HG02798 (cell line): ENCODE data around the gene ARHGEF16.

ENCODE experiments used
- ATAC-seq: cut with Tn5 transposase; IDR thresholded peaks from one replicate; pipeline ENCODE4 v1.9.1; 2021; ENCODE audit warnings: mild to moderate bottlenecking; ENCODE audit not compliant: unreplicated experiment, poor library complexity

ARHGEF16 gene

DNA sequence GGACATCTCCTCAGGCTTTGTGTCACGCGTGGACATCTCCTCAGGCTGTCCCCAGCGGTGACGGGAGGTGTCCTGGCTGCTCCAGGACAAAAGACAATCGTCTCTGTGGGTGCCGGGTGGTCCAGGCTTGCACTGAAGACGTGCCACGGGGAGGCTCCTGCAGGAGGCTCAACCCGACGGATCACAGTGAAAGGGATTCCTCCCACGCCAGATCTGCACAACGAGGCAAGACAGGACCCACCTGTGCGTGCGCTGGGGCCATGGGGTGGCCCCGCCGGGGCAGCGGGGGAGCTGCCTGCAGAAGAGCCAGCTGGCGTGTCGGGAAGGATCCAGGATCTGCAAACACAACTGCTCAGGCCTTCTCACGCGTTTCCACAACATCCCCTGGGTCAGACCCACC lies 18.8 kb upstream of the ARHGEF16 start:
- no peak for ATAC-seq

GRCh38 chr1:3436451-3436850 lies 18.0 kb upstream of the ARHGEF16 start:
- no peak for ATAC-seq

DNA sequence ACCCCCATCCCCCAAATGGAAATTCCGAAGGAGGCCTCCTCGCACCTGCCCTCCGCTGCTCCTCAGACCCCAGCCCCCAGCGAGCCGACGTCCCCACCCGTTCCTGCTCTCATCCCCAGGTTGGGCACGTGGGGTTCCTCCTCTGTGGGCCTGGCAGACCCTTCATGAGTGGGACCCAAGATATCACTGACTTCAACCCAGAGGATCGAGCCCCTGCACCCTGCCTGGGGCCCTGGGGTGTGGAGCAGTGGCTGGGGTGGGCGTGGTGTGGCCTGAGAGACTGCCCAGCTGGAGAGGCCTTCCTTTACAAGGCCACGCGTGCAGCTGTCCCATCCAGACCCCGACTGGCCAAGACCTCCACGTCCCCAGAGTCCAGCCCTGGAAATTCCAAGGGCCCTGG lies 17.6 kb upstream of the ARHGEF16 start:
- ATAC-seq = no peak

DNA sequence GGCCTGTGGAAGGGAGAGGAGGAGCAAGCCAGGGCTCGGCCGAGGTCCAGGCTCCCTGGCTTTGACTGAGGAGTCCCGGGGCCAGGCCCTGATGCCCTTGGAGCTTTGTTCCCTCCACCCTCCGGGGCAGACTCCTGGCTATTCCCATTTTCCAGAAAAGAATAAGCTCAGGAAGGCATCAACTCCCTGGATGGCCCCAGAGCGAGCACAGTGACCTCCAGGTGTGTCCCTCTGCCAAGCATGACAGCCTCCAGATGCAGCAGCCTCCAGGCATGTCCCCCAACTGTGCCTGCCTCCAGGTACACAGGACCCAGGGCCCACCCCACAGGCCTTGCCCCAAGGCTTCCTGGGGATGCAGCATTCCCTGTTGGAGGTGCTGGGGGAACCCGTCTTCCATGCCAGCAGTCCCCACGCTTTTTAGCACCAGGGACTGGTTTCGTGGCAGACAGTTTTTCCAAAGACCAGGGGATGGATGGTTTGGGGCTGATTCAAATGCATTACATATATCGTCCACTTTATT lies 15.7 kb upstream of the ARHGEF16 start:
- no peak for ATAC-seq

- no peak for ATAC-seq
These were observed 14.8 kb upstream of the ARHGEF16 start for GRCh38 chr1:3439346-3440299.

DNA sequence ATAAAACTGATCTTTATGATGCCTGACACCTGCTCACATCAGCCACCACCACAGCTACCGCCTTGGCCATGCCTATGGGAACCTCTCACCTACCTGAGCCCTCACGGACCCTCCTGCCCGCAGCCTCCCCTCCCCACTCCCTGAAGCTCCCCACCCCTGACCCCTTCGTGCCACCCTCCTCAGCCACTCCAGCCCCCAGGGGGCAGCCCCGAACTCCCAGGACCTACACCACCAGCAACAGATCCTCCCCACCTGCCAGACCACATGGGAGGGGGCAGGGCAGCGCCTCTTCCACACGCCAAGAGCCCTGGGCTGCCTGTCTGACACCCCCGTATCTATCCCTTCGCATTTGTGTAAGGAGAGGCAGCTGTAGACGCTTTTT lies 14.2 kb upstream of the ARHGEF16 start:
- ATAC-seq = no peak

DNA sequence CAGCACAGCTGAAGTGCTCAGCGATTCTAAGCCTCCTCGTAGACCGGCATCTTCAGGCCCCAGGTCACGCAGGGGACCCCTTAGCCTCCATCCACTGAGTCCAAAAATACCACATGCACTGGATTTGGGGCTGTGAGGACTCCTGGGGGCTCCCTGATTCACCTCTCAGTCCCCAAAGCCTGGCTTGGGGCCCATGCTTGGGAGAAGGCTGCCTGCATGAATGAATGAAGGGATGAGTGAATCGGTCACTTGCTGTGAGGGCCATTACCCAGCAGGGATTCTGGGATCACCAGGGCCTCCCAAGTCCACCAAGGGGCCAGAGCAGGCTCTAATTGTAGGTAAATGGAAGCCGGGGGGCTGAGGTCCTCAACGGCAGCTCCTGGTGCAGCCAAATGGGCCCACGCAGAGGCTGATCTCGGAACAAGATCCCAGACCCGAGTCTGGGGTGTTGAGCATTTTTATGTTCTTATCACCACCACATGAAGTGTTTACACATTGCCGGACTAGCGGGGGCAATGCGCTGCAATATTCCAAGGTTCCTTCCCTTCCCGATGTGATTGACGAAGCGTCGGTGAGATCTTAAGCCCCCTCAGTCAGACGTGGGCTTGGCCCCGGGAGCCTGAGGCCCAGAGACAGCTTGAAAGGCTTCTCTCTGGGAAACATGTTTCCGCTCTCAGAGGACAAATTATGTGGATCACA lies 13.6 kb upstream of the ARHGEF16 start:
- ATAC-seq = no peak

GRCh38 chr1:3441410-3441847 lies 13.0 kb upstream of the ARHGEF16 start:
- ATAC-seq = no peak

- ATAC-seq = no peak
These were observed 12.6 kb upstream of the ARHGEF16 start for GRCh38 chr1:3441880-3442279.

GRCh38 chr1:3442331-3442730 lies 12.1 kb upstream of the ARHGEF16 start:
- ATAC-seq = no peak

DNA sequence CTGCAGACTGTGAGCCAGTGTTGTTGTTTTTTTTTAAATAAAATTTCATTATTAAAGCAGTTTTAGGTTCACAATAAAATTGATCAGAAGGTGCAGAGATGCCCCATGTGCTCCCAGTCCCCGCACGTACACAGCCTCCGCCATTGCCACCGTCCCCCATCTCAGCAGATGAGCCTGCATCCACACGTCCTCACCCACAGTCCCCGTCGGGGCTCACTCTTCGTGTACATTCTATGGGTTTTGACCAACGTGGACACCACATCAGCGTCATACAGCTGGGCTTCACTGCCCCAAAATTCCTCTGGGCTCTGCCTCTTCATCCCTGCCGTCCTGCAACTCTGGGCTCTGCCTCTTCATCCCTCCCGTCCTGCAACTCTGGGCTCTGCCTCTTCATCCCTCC lies 11.6 kb upstream of the ARHGEF16 start:
- no peak for ATAC-seq

GRCh38 chr1:3443807-3444206 lies 10.7 kb upstream of the ARHGEF16 start:
- ATAC-seq = no peak

DNA sequence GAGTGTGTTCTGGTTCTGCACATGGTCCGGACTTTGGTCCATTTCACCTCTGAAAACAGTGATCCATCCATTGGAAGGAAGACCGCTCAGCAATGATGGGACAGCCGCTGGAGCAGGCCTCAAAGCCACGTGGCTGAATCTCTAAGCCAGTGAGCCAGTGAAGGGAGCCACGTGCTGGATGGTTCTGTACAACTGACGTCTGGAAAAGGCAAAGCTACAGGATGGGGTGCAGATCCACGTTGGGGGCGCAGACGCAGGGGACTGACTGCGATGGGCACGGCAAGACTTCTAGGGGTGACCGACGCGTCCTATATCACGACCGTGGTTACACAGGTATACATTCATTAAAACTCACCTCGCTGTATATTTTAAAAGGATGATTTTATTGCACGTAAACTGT lies 10.2 kb upstream of the ARHGEF16 start:
- no peak for ATAC-seq

DNA sequence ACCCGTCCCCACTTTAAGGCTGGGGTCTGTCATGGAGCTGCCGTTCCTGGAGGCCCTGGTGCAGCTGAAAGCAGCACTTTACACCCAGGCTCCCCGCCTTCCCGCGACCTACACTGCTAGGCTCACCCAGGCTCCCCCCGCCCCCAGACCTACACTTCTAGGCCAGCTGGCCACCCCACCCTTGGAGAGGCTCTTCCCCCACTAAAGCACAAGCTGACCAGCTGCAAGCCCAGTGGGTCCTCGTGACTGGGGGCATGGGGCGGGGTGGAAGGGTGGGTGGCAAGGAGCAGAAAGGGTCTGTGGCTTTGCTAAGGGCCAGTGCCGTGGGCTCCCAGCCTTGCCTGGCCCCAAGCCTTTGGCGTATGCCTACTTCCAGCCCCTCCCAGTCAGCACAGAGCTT lies 9.7 kb upstream of the ARHGEF16 start:
- no peak for ATAC-seq

- no peak for ATAC-seq
These were observed 4.1 kb upstream of the ARHGEF16 start for GRCh38 chr1:3450202-3450863.

DNA sequence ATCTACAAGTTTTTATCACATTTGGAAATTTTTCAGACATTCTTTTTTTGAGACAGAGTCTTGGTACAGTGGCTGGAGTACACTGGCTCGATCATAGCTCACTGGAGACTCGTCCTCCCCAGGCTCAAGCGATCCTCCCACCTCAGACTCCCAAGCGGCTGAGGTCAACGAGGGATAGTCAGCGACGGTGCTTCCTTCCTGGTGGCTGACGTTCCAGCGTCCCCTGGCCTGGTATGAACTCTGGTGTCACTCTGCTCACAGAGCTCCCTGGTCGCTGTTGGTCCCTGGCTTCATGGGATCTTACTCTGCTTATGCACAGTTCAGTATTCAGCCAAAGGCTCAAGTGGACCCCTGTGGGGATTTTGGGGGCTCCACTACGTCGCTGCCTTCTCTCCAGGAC lies 3.5 kb upstream of the ARHGEF16 start:
- ATAC-seq = no peak

DNA sequence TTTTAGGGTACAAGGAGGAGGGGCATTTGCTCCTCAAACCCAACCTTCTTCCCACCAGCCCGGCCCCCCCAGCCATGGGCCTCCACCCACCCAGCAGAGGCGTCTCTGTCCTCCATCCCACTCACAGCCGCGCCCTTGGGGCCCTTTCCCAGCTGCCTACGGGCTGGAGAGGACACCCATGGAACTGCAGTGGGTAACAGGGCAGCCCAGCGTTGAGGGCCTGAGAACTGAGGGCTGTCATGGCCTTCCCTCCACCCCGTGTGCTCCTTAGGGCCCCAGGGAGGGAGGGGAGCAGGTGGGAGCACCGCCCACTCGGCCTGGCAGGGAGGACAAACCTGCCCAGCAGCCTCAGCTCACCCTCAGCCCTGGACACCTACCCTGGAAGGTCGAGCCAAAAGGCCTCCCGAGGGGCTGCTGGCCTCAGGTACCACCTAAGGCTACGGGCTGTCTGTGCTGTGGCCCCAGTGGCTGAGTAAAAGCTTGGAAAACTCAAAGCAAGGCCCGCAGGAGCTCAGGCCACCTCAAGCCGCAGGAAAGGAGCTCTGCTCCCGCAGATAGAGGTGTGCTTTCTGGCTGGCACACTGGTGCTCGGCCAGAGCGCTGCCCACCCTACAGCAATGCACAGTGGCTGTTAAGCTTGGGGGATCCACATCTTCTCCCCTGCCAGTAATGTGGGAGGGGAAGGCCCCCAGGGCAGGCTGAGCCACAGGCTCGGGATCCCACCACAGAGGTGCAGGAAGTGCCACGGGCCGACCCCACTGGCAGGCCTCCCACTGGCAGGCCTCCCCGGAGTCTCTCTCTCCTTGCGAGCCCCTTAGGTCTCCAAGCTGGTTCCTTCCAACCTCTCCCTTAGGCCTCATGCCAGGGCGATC lies 2.2 kb upstream of the ARHGEF16 start:
- ATAC-seq = no peak

DNA sequence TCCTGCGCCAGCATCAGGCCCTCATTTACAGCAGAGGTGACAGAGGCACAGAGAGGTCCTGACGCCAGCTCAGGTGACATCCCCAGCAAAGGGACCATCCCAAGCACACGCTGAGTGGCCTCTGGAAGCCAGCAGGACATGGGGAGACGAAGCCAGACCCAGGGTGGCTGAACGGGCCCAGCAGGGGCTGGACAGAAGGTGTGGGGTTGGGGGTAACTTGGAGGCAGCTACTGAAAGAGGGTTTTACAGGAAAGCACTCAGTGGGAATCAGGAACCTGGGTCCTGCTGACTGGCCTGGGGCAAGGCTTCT lies 1.6 kb upstream of the ARHGEF16 start:
- ATAC-seq = no peak

DNA sequence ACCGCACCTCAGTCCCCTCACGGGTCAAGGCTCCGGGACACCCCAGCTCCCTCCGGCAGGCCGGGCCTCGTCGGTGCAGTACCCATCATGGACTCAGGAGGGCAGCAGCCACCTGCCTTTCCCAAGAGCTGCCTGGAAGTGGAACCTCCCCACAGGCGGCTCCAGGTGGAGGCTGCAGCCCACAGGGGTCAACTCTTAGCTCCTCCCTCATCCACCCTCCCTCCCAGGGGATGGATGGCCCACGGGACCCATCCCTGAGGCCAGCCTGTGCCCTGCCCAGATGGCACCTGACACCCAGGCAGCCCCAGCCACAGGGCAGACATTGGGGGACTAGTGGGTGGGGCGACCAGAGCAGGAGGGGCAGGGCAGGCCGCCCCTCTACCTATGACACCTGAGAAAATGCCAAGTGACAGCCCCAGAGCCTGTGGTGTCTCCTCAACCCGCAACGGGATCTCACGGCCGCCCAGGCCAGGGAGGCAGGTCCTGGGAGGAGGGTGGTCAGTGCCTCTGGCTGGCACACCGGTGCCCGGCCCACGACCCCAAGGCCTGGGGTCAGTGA lies 1.2 kb upstream of the ARHGEF16 start:
- ATAC-seq = no peak
